Measurements from ENCODE around the gene ATRIP. TPM values are rescaled to one million over a fixed set of nuclear protein-coding genes. Genes with fewer than 3 reads are reported as not detected.

Gene ATRIP
- total RNA-seq, 1 experiment from 2014 or later: 11.9 TPM

- Histone ChIP-seq H3K27ac (ENCODE audit: low read length) (no peak overlapping the region), H3K36me3 (ENCODE audit: control insufficient read depth, insufficient read depth, low read length) (peaks cover 4% of the 10 kb centered on the region; the same call in 1 of the 2 replicates), H3K27me3 (ENCODE audit: control insufficient read depth, insufficient read depth, low read length) (no peaks in the 10 kb centered on the region), H3K9me3 (ENCODE audit: control insufficient read depth, insufficient read depth, low read depth, low read length) (no peaks in the 10 kb centered on the region), H3K4me3 (ENCODE audit: low read depth in 2 of 2, low read length in 2 of 2) (no peak overlapping the region), H3K4me1 (ENCODE audit: control insufficient read depth, insufficient read depth, low read length) (peaks cover 1% of the 10 kb centered on the region; the same call in 1 of the 2 replicates)
- CTCF ChIA-PET: interaction anchor here (0.6 to 2.5 kb wide), 29 partner anchors 9 to 250 kb away, joined by 3 to 98 read pairs (median 4); partner anchors contain the start of genes ATRIP, CDC25A, PFKFB4 and ZNF589
- ATAC-seq: no peak
- POLR2A ChIA-PET: interaction anchor here (0.5 to 0.6 kb wide), 3 partner anchors 36 to 254 kb away, joined by 3 read pairs; no protein-coding TSS in a partner anchor
- in situ Hi-C loops (cut with HindIII; ENCODE audit: low pct_unique_long_range_greater_than_20kb, low sequenced_read_pairs) (no loop called here), intact Hi-C loops (cut with micrococcal nuclease; ENCODE audit: unreplicated experiment) (loop anchor here (5.0 kb wide), 2 partner anchors 34 to 164 kb away; no protein-coding TSS in a partner anchor)
- no TSS peak for BruUV-seq (replicated peaks)
- TF ChIP-seq CTCF (IDR thresholded peaks at IDR 0.05) (no peak), TCF7L2 (IDR thresholded peaks at IDR 0.05; ENCODE audit: low read depth, low read length) (no peak), SIN3A (IDR thresholded peaks at IDR 0.05; ENCODE audit: borderline replicate concordance, insufficient read depth, low read depth, low read length) (no peak), POLR2AphosphoS5 (IDR thresholded peaks at IDR 0.05; ENCODE audit: low read depth, low read length) (no peak), REST (IDR thresholded peaks at IDR 0.05; ENCODE audit: insufficient read depth in 1 of 2, low read depth in 2 of 2, low read length in 1 of 2) (no peak)
- no peak for DNase-seq (ENCODE audit: low read depth, low spot score)
Measured at GRCh38 chr3:48436477-48436787, 10.1 kb upstream of the ATRIP start.

- no peak for ATAC-seq
- no peak for DNase-seq (ENCODE audit: low read depth, low spot score)
- Histone ChIP-seq H3K4me3 (ENCODE audit: low read depth in 2 of 2, low read length in 2 of 2) (no peak overlapping the region), H3K27ac (ENCODE audit: low read length) (no peak overlapping the region), H3K27me3 (ENCODE audit: control insufficient read depth, insufficient read depth, low read length) (no peaks in the 10 kb centered on the region), H3K36me3 (ENCODE audit: control insufficient read depth, insufficient read depth, low read length) (peaks cover 4% of the 10 kb centered on the region; the same call in 1 of the 2 replicates), H3K9me3 (ENCODE audit: control insufficient read depth, insufficient read depth, low read depth, low read length) (no peaks in the 10 kb centered on the region), H3K4me1 (ENCODE audit: control insufficient read depth, insufficient read depth, low read length) (peaks cover 5% of the 10 kb centered on the region; the same call in 1 of the 2 replicates)
- no TSS peak for BruUV-seq (replicated peaks)
- ChIA-PET CTCF (interaction anchor here (0.8 to 2.5 kb wide), 8 partner anchors 9 to 242 kb away, joined by 3 to 98 read pairs (median 14); partner anchors contain the start of gene ATRIP), POLR2A (no interaction called here)
- intact Hi-C loops (cut with micrococcal nuclease; ENCODE audit: unreplicated experiment) (loop anchor here (5.0 kb wide), 2 partner anchors 35 to 165 kb away; no protein-coding TSS in a partner anchor), in situ Hi-C loops (cut with HindIII; ENCODE audit: low pct_unique_long_range_greater_than_20kb, low sequenced_read_pairs) (no loop called here)
- no peak for TF ChIP-seq POLR2AphosphoS5 (IDR thresholded peaks at IDR 0.05; ENCODE audit: low read depth, low read length)
- TF ChIP-seq TCF7L2 (IDR thresholded peaks at IDR 0.05; ENCODE audit: low read depth, low read length): no peak
- TF ChIP-seq REST (IDR thresholded peaks at IDR 0.05; ENCODE audit: insufficient read depth in 1 of 2, low read depth in 2 of 2, low read length in 1 of 2): no peak
- no peak for TF ChIP-seq SIN3A (IDR thresholded peaks at IDR 0.05; ENCODE audit: borderline replicate concordance, insufficient read depth, low read depth, low read length)
- no peak for TF ChIP-seq CTCF (IDR thresholded peaks at IDR 0.05)
Measured at GRCh38 chr3:48436855-48437254, 9.7 kb upstream of the ATRIP start.

All from Panc1 (cell line).